GM21390 (cell line): ENCODE results near the gene BHMT2.

ENCODE experiments used
- ATAC-seq: cut with Tn5 transposase; IDR thresholded peaks from one replicate; pipeline ENCODE4 v1.9.1; 2021; ENCODE audit not compliant: unreplicated experiment

BHMT2 gene

DNA sequence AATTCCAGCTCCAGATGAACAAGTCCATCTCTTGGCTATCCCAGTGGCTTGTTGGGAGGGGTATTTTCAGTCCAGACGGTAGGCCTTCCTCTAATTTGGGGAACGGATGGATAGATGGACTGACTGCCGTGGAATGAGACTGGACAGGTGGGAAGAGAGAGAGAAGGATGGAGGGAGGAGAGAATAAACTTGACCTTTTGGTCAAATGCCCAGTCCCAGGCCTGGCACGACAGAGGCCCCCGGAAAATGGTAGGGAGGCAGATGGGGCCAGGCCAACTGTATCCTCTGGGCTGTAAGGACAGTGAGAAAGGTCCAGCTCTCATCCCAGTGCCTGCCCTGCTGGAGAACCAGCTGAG, 43.1 kb downstream of the BHMT2 start:
- no peak for ATAC-seq

- no peak for ATAC-seq
Measured at GRCh38 chr5:79119486-79119885, 49.9 kb downstream of the BHMT2 start.

DNA sequence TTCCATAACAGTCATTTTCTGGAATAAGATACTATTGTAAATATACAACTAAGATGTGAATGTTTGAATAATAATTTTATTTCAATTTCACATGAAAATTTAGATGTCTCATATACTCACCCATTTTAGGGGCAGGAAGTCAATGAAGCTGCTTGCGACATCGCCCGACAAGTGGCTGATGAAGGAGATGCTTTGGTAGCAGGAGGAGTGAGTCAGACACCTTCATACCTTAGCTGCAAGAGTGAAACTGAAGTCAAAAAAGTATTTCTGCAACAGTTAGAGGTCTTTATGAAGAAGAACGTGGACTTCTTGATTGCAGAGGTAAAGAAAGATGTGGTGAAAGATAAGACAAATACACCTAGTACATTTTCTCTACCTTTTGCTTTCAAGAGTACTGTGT, 50.7 kb downstream of the BHMT2 start:
- ATAC-seq = no peak

DNA sequence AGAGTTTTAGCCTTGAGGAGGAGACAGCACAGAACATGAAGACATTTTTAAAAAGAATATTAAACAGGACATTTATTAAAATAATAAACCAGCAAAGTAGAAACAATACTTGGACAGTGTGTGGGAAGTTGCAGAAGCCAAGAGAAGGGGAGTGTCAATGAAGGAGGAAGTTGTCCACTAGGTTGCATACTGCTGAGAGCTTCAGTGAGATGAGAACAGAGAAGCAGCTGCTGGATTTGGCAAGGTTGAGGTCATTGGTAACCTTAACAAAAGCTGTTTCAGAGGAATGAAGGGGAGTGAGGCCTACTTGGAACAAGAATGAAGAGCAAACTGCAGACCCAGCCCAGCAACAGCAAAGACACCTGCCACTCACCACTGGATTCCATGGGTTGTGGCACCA, 53.4 kb downstream of the BHMT2 start:
- ATAC-seq = no peak

- no peak for ATAC-seq
Measured at GRCh38 chr5:79124607-79125006, 55.0 kb downstream of the BHMT2 start.

DNA sequence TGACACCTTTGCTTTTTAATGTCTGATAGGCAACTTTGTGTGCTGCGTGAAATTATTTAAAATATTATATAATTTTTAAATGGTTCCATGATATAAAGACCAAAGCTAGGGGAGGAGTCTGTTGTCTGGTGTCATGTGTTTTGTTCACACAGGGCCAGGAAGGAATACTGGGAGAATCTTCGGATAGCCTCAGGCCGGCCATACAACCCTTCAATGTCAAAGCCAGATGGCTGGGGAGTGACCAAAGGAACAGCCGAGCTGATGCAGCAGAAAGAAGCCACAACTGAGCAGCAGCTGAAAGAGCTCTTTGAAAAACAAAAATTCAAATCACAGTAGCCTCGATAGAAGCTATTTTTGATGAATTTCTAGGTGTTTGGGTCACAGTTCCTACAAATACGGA, 61.2 kb downstream of the BHMT2 start:
- no peak for ATAC-seq

DNA sequence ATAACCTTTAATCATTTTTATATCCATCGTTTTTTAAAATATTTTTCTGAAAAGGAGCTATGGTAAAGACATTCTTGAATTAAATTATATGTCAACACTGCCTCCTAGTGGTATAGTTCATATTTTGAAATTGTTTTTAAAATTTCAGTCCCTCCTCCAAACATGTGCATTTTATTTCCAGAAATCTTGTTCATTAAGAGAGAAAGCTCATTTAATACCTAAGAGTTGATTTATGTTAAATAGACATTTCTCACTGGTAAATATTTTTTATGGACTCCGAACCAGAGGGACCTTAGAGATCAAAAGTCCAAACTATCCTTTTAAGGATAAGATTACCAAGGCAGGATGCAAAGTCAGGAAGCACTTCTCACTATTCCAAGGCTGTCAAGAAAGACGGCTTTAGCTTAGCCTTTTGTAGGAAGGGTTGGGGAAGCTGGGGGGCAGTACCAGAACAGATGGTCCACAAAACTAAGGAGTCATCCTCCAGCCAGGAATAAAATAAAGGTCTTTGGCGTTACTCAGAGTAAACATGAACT, 63.6 kb downstream of the BHMT2 start:
- ATAC-seq = no peak

GRCh38 chr5:79133657-79134451, 64.3 kb downstream of the BHMT2 start:
- no peak for ATAC-seq

DNA sequence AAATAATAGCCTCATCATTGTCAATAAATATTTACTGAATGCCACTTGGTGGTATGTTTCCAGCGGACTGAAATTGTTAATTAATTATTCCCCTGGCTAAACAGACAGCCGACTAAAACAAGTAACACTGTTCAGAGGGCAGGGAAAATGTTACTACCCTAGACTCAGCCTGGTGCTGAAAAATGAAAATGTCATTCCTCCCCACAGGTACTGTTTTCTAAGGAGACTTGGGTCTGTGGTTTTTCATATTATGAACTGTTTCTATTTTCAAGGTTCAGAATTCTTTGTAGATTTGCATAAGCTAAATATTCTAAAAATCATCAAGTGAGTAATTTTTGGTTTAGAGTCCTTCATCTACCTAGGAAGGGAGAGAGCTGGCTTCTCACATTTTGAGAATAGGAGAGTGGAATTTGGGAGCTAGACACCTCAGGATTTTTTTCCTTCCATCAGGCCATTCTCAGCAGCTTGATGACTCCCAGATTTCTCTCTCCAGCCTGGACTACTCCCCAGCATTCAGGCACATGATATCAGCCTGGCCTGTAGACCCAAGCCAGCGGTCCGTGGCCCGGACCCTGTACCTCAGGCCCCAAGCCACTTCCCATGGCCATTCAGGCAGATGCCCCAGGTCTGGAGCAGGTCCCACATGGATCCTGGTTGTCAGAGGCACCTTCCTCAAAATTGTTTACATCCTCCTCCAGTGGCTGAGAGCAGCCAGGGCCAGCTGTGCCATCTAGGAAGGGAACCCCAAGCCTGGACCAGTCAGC, 66.4 kb downstream of the BHMT2 start:
- peak; percentile 54 for ATAC-seq

DNA sequence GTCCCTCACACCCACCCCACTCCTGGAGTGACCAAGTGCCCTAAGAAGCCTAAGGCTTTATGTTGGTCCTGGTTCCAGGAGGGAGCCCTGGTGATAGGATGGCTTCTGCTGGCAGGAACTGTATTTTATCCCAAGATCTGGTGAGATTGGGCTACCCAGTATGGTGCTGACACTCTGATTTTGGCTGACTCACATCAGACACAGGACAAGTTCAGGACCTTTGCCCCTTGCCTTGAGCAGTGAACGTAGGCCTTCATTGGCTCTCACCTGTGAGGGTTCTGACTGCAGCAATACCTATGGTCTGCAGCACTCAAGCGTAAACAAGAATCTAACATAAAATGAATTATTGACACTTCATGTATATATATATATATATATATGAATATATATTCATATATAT, 67.1 kb downstream of the BHMT2 start:
- ATAC-seq = no peak
